GM12801 (cell line): ENCODE results near the gene CACNA2D1.

Source experiments
- CTCF ChIP-seq: IDR thresholded peaks from one replicate; pipeline ENCODE4 v1.5.1; 2011; ENCODE audit warnings: control low read depth; ENCODE audit not compliant: insufficient read length; ENCODE audit errors: extremely low read depth

CACNA2D1 gene

GRCh38 chr7:82335001-82335400, 108.6 kb downstream of the CACNA2D1 start:
- TF ChIP-seq CTCF: no peak

GRCh38 chr7:82331234-82331633, 112.3 kb downstream of the CACNA2D1 start:
- no peak for TF ChIP-seq CTCF

GRCh38 chr7:82330706-82331215, 112.8 kb downstream of the CACNA2D1 start:
- TF ChIP-seq CTCF: no peak

- no peak for TF ChIP-seq CTCF
Observed at GRCh38 chr7:82327898-82328297, 115.7 kb downstream of the CACNA2D1 start.

- no peak for TF ChIP-seq CTCF
Observed at GRCh38 chr7:82325416-82325815, 118.2 kb downstream of the CACNA2D1 start.

- no peak for TF ChIP-seq CTCF
Observed at GRCh38 chr7:82323806-82324205, 119.8 kb downstream of the CACNA2D1 start.

GRCh38 chr7:82319674-82320118, 123.9 kb downstream of the CACNA2D1 start:
- TF ChIP-seq CTCF: no peak

- no peak for TF ChIP-seq CTCF
Observed at GRCh38 chr7:82318786-82319185, 124.8 kb downstream of the CACNA2D1 start.
